ENCODE data around the gene SAMD11. TPM values are rescaled to one million over a fixed set of nuclear protein-coding genes. Genes with fewer than 3 reads are reported as not detected.

SAMD11 gene, protein sequence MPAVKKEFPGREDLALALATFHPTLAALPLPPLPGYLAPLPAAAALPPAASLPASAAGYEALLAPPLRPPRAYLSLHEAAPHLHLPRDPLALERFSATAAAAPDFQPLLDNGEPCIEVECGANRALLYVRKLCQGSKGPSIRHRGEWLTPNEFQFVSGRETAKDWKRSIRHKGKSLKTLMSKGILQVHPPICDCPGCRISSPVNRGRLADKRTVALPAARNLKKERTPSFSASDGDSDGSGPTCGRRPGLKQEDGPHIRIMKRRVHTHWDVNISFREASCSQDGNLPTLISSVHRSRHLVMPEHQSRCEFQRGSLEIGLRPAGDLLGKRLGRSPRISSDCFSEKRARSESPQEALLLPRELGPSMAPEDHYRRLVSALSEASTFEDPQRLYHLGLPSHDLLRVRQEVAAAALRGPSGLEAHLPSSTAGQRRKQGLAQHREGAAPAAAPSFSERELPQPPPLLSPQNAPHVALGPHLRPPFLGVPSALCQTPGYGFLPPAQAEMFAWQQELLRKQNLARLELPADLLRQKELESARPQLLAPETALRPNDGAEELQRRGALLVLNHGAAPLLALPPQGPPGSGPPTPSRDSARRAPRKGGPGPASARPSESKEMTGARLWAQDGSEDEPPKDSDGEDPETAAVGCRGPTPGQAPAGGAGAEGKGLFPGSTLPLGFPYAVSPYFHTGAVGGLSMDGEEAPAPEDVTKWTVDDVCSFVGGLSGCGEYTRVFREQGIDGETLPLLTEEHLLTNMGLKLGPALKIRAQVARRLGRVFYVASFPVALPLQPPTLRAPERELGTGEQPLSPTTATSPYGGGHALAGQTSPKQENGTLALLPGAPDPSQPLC
- 13.5 and 15.7 TPM in 2 replicates for total RNA-seq (2021)
- long read RNA-seq, partial matches to known transcripts, result 0 of 2 reads
- long read RNA-seq, other reads (novel, unspliced or antisense), result 2 of 2 reads

DNA sequence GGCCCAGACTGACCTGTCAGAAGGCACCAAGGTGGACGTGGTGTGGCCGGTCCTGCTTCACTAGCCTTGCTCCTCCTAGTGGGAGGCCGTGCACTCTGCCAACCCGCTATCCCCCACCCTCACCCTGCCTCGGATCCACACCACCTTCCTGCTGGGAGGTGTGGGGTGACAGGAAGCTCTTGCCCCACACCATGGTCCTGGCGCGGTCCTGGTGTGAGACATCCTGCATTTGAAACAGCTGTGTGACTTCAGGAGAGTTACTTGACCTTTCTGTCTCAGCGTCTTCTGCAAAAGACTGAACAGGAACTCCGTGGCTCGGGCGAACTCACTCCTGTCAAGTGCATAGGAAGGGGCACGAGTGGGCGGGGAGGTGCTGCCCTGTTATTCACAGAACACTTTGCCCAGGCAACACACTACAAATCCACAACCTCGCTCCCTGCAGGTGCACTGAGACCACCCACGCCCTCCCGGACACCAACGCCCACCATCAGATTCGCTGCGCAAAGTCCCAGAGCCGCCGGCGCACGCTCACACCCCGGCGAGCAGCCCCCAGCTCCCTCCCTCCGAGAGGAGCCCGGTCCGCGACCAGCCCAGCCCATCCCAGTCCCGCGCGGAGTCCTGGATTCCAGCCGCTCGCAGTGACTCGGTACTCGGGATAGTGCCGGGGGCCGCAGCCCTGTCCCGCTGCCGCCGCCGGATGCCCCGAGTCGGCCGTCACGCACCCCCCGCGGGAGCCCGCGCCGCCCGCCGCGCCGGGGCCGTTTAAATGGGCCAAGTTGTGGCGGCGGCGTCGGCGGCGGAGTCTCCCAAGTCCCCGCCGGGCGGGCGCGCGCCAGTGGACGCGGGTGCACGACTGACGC, at the start of gene SAMD11:
TSS of gene SAMD11 (plus strand) at position 793 of the 860 bp plus-strand sequence. CDS start 509 bp downstream, outside the sequence.
- peaks cover 7% of the 10 kb centered on the region for H3K23me2 ChIP-seq (ENCODE audit: insufficient read length, low read depth, low read length, poor library complexity, severe bottlenecking)
- no peak within 1 kb of the TSS for H3K56ac ChIP-seq (ENCODE audit: insufficient read length, low read depth, low read length)
- no peaks in the 10 kb centered on the region for H3K4me1 ChIP-seq (ENCODE audit: insufficient read depth, low read length)
- H2BK12ac ChIP-seq (ENCODE audit: insufficient read length, low read depth, low read length), result no peak within 1 kb of the TSS
- no peak within 1 kb of the TSS for H2BK120ac ChIP-seq (ENCODE audit: low read depth, low read length, poor library complexity, severe bottlenecking)
- Mint-ChIP-seq H3K27ac (no peak within 1 kb of the TSS), H3K4me3 (peak within 1 kb of the TSS; percentile 59 to 81), H3K27me3 (ENCODE audit: low read depth) (peaks cover 90% of the 10 kb centered on the region), H3K9me3 (peaks cover 4 to 5% of the 10 kb centered on the region in 2 experiments; a peak in 2 of 5 replicates), H3K36me3 (ENCODE audit: insufficient read depth in 1 of 3, low read depth in 3 of 3) (peaks cover 0 to 4% (median 0%) of the 10 kb centered on the region in 3 experiments; a peak in 3 of 7 replicates), H3K4me1 (peaks cover 22 to 30% of the 10 kb centered on the region in 2 experiments)
- no peak within 1 kb of the TSS for H2BK5ac ChIP-seq (ENCODE audit: insufficient read length, low read length)
- H4K91ac ChIP-seq (ENCODE audit: insufficient read length, low read depth, low read length), result no peak within 1 kb of the TSS
- H3K23ac ChIP-seq (ENCODE audit: insufficient read length, low read depth, low read length), result no peak within 1 kb of the TSS
- no peak within 1 kb of the TSS for H4K8ac ChIP-seq (replicated peaks; ENCODE audit: insufficient read length, low read depth, low read length)
- no peak within 1 kb of the TSS for H2BK20ac ChIP-seq (ENCODE audit: low read depth, low read length, poor library complexity, severe bottlenecking)
- H3T11ph ChIP-seq (ENCODE audit: low read length), result no peak within 1 kb of the TSS
- H2BK15ac ChIP-seq (ENCODE audit: low read depth, low read length), result no peak within 1 kb of the TSS
- H3K18ac ChIP-seq (ENCODE audit: insufficient read length, low read depth, low read length), result no peak within 1 kb of the TSS
- no peak within 1 kb of the TSS for H3K4ac ChIP-seq (ENCODE audit: low read depth, low read length)
- peak within 1 kb of the TSS; percentile 28 for H3K4me2 ChIP-seq (ENCODE audit: insufficient read depth, insufficient read length, low read length)
- TF ChIP-seq, protein P1, sequence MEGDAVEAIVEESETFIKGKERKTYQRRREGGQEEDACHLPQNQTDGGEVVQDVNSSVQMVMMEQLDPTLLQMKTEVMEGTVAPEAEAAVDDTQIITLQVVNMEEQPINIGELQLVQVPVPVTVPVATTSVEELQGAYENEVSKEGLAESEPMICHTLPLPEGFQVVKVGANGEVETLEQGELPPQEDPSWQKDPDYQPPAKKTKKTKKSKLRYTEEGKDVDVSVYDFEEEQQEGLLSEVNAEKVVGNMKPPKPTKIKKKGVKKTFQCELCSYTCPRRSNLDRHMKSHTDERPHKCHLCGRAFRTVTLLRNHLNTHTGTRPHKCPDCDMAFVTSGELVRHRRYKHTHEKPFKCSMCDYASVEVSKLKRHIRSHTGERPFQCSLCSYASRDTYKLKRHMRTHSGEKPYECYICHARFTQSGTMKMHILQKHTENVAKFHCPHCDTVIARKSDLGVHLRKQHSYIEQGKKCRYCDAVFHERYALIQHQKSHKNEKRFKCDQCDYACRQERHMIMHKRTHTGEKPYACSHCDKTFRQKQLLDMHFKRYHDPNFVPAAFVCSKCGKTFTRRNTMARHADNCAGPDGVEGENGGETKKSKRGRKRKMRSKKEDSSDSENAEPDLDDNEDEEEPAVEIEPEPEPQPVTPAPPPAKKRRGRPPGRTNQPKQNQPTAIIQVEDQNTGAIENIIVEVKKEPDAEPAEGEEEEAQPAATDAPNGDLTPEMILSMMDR (conservative IDR thresholded peaks at IDR 0.05), result no peak
- no peaks in the 10 kb centered on the region for H3K79me1 ChIP-seq (ENCODE audit: insufficient read depth, low read depth, low read length, poor library complexity, severe bottlenecking)
- DNase-seq, result peak; percentile 68
- no peak within 1 kb of the TSS for H3K14ac ChIP-seq (ENCODE audit: insufficient read depth, low read length)
- no peak within 1 kb of the TSS for H3K9ac ChIP-seq (ENCODE audit: extremely low read depth, insufficient read length, low read length)
- H2AK5ac ChIP-seq (ENCODE audit: insufficient read length, low read length), result no peak within 1 kb of the TSS
- H3K9me3 ChIP-seq (ENCODE audit: control insufficient read depth, low read depth, low read length), result no peaks in the 10 kb centered on the region
- H3K27ac ChIP-seq (ENCODE audit: insufficient read length, low read depth, low read length), result no peak within 1 kb of the TSS
- H2AFZ ChIP-seq (ENCODE audit: low read length), result no peak within 1 kb of the TSS
- no CpG with 5 or more reads among the region's 72 CpGs for WGBS (ENCODE audit: extremely low coverage, insufficient read length, low lambda C conversion rate)
- no peak within 1 kb of the TSS for H4K5ac ChIP-seq (ENCODE audit: insufficient read length, low read depth, low read length)
- H4K20me1 ChIP-seq (ENCODE audit: control insufficient read depth, insufficient read depth, insufficient read length), result peaks cover 11% of the 10 kb centered on the region
- peaks cover 77% of the 10 kb centered on the region for H3K27me3 ChIP-seq (ENCODE audit: insufficient read depth, low read length)
- no peaks in the 10 kb centered on the region for H3K79me2 ChIP-seq (ENCODE audit: insufficient read depth, low read length)

Measured in H9 (cell line).